Activated B cell treated with CpG ODN at 0.5 μM for 24 hours (primary cell): ENCODE measurements around the gene OR52B4. TPM values are rescaled to one million over a fixed set of nuclear protein-coding genes. Genes with fewer than 3 reads are reported as not detected.

Source experiments
- ATAC-seq: fragments of 200-7000 bp; cut with Tn5 transposase; one replicate; pipeline ENCODE4 v1.10.0; 2021; ENCODE audit warnings: low read depth, mild to moderate bottlenecking, moderate library complexity
- CTCF ChIA-PET: fragments of 350-600 bp; sonication (Branson Sonifier 250); formaldehyde crosslinking; loops from one replicate; lab custom pipeline; 2021; ENCODE audit warnings: antibody characterized with exemption; lab: Charles Lee
- POLR2A ChIA-PET: fragments of 350-600 bp; sonication (Branson Sonifier 250); formaldehyde crosslinking; loops from one replicate; lab custom pipeline; 2021; ENCODE audit warnings: antibody characterized with exemption; lab: Charles Lee
- DNase-seq: peaks from one replicate; pipeline ENCODE4 v3.0.0; 2022
- H3K27ac Mint-ChIP-seq: one replicate; pipeline ENCODE4 v1.8.0; 2020; ENCODE audit warnings: mixed read lengths
- H3K27me3 Mint-ChIP-seq: one replicate; pipeline ENCODE4 v1.8.0; 2021; ENCODE audit warnings: mixed read lengths
- H3K36me3 Mint-ChIP-seq: one replicate; pipeline ENCODE4 v1.8.0; 2021; ENCODE audit warnings: low read depth, mixed read lengths
- H3K4me1 Mint-ChIP-seq: one replicate; pipeline ENCODE4 v1.8.0; 2021; ENCODE audit warnings: mixed read lengths
- H3K4me3 Mint-ChIP-seq: one replicate; pipeline ENCODE4 v1.8.0; 2020; ENCODE audit warnings: mild to moderate bottlenecking, mixed read lengths
- H3K9me3 Mint-ChIP-seq: one replicate; pipeline ENCODE4 v1.8.0; 2020; ENCODE audit warnings: mixed read lengths
- intact Hi-C: fragments of 100-400 bp; cut with micrococcal nuclease; formaldehyde crosslinking; loops from one replicate; pipeline ENCODE4 v1.15.1; 2024
- total RNA-seq: library from RNA; stranded (reverse); gene quantifications from 2 replicates; pipeline ENCODE4 v1.2.3, GENCODE V29; 2022
- TF ChIP-seq, protein P1 (sequence below): fragments of 200-600 bp; IDR thresholded peaks from one replicate; pipeline ENCODE4 v1.8.0; 2022; ENCODE audit warnings: antibody characterized with exemption, mild to moderate bottlenecking

OR52B4 gene
- total RNA-seq, 1 donor from 2014 or later: not detected

DNA sequence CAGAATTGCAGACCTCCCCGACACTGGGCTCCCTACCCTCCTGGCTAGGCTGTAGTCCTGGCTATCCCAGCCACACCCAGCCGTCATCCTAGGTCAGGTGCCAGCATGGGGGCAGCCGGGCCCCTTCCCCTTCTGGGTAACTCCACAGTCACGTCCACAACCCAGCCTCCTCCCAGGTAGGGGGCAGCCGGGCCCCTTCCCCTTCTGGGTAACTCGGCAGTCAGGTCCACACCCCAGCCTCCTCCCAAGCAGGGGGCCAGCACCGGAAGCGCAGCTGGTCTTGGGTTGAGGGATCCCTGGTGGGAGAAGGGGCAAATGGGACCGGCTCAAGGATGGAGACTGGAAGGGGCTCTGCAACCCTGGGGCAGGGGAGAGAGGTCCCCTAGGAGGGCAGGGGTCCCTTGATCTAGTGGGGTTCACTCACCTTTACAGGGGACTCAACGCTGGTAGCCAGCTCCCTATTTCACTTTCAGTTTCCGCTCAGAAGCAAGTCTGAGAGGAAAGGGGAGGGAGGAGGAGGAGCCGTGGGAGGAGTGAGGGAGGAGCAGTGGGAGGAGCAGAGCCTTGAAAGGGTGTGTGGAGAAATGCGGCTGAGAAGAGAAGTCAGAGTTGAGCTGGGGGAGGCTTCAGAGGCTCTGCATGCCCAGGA is 25.1 kb upstream of the OR52B4 start, which contains the start of gene TRIM21:
Gene TRIM21 (minus strand): TSS at position 494 of the 649 bp plus-strand sequence. CDS start 3,293 bp downstream, outside the sequence.
- CTCF ChIA-PET: no interaction called here
- H3K9me3 Mint-ChIP-seq: peaks cover 1% of the 10 kb centered on the region
- DNase-seq (peak; percentile 74), ATAC-seq (peak; percentile 99)
- intact Hi-C loops: loop anchor here (1.0 kb wide), 1 partner anchor 215 kb away; the partner anchor contains the start of gene TRIM68
- peak within 1 kb of the TSS; percentile 90 for H3K27ac Mint-ChIP-seq
- peak within 1 kb of the TSS; percentile 95 for H3K4me3 Mint-ChIP-seq
- POLR2A ChIA-PET: interaction anchor here (0.6 kb wide), 1 partner anchor 1521 kb away, joined by 4 read pairs; no protein-coding TSS in a partner anchor
- H3K36me3 Mint-ChIP-seq: peaks cover 36% of the 10 kb centered on the region
- H3K4me1 Mint-ChIP-seq: peaks cover 32% of the 10 kb centered on the region
- H3K27me3 Mint-ChIP-seq: peaks cover 8% of the 10 kb centered on the region
- TF ChIP-seq, protein P1, sequence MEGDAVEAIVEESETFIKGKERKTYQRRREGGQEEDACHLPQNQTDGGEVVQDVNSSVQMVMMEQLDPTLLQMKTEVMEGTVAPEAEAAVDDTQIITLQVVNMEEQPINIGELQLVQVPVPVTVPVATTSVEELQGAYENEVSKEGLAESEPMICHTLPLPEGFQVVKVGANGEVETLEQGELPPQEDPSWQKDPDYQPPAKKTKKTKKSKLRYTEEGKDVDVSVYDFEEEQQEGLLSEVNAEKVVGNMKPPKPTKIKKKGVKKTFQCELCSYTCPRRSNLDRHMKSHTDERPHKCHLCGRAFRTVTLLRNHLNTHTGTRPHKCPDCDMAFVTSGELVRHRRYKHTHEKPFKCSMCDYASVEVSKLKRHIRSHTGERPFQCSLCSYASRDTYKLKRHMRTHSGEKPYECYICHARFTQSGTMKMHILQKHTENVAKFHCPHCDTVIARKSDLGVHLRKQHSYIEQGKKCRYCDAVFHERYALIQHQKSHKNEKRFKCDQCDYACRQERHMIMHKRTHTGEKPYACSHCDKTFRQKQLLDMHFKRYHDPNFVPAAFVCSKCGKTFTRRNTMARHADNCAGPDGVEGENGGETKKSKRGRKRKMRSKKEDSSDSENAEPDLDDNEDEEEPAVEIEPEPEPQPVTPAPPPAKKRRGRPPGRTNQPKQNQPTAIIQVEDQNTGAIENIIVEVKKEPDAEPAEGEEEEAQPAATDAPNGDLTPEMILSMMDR: no peak

DNA sequence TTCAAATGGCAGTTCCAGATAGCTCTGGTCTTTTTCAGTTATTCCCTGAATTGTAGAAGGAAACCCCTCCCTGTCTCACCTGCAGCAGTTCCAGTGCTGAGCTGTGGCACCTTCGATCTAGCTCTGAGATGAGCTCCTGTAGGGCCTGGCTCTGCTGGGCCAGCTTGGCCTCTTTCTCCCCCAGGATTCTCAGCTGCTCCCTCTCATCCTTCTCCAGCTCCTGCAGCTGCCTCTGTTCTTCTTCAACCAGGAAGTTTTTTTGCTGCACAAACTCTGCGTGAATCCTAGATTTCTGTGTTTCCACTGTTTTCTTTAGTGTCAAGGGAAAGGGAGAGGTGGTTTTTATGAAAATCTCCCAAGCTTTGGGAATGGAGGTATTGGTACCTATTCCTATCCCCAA is 20.0 kb upstream of the OR52B4 start:
- peaks cover 25% of the 10 kb centered on the region for H3K4me1 Mint-ChIP-seq
- no peaks in the 10 kb centered on the region for H3K27me3 Mint-ChIP-seq
- peaks cover 80% of the 10 kb centered on the region for H3K36me3 Mint-ChIP-seq
- H3K9me3 Mint-ChIP-seq: no peaks in the 10 kb centered on the region
- POLR2A ChIA-PET: no interaction called here
- TF ChIP-seq, protein P1: no peak
- CTCF ChIA-PET: no interaction called here
- H3K27ac Mint-ChIP-seq: no peak overlapping the region
- intact Hi-C loops: no loop called here
- DNase-seq: no peak
- no peak for ATAC-seq
- H3K4me3 Mint-ChIP-seq: no peak overlapping the region

DNA sequence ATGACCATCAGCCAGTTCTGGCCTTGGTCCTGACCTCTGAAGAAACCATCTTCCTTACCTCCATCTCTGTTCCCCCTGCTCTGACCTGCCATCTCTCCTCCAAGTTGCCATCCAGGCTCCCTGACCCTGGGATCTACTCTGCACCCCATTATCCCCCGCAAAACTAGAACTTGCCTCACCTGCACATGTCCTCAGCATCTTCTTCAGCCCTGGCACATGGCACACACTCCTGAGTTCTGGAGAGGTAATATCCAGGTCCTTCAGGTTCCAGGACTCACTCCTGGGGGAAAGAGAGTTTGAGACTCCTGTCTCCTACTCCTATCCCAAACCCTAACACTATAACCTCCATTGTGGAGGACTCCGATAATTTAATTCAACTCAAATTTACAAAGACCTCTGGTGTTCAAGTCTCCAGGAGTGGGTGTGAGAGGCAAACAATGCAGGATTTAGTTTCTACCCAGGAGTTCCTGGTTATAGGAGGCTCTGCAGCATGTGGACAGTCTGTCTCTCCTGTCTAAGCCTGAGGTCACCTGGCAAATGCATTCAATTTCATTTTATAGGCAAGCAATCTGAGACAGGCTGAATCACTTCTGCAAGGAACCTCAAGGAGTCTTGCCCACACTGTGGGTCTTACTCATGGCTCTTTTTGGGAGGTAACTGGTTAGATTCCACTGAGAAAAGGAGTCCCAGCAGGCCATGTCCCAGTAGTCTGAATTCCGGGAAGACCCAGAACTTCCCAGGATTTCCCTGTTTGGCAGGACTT is 18.0 kb upstream of the OR52B4 start:
- Mint-ChIP-seq H3K27ac (no peak overlapping the region), H3K4me3 (no peak overlapping the region), H3K9me3 (no peaks in the 10 kb centered on the region), H3K4me1 (peaks cover 7% of the 10 kb centered on the region), H3K27me3 (no peaks in the 10 kb centered on the region), H3K36me3 (peaks cover 74% of the 10 kb centered on the region)
- ChIA-PET POLR2A (no interaction called here), CTCF (no interaction called here)
- TF ChIP-seq, protein P1: no peak
- ATAC-seq: no peak
- intact Hi-C loops: no loop called here
- no peak for DNase-seq

DNA sequence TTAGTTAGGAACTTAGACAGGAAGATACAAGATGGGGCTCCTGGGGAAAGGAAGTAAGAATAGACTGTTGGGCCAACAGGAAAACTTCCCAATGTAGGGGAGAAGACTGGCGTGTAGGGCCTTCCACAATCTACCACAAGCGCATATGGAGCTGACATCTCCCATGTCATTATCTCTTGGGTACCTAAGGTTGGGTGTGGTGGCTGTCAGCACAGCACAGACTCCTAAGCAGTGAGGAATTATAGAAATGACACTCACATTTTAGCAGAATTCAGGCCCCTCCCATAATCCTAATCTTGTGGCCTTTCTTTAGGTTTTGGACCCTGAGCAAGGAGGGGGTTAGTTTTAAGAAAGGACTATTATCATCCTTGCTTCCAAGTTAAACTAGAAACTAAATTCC is 13.7 kb upstream of the OR52B4 start:
- intact Hi-C loops: no loop called here
- no peaks in the 10 kb centered on the region for H3K27me3 Mint-ChIP-seq
- POLR2A ChIA-PET: no interaction called here
- CTCF ChIA-PET: no interaction called here
- TF ChIP-seq, protein P1: no peak
- no peaks in the 10 kb centered on the region for H3K9me3 Mint-ChIP-seq
- ATAC-seq: no peak
- H3K36me3 Mint-ChIP-seq: peaks cover 33% of the 10 kb centered on the region
- H3K27ac Mint-ChIP-seq: no peak overlapping the region
- DNase-seq: no peak
- H3K4me3 Mint-ChIP-seq: no peak overlapping the region
- H3K4me1 Mint-ChIP-seq: no peaks in the 10 kb centered on the region

DNA sequence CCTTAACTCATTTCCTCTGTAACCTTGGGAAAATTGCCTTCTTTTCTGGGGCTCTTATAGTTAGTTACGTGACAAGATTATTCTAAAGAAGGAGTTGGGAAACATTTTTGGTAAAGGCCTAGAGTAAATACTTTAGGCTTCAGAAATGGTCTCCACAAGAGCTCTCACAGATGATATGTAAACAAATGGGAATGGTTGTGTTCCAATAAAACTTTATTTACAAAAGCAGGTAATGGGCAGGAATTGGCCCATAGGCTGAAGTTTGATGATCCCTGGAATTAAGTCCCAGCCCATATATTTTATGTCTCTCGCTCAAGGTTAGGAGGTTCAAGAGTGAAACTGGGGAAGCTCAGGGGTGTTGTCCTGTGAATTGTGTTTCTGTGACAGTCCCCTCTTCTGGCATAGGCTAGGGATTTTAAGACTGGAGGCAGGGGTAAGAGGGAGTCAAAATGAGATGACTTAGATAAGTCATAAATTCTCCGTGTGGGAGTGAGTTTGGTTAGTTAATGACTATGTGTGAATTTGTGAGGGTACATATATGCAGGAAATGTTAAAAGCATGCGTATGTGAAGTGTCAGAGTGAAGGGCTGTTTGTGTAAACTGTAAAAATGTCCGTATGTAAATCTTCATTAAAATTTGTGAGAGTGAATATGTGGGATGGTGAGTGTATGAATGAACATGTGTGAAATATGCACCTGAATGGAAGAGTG is 7.4 kb upstream of the OR52B4 start:
- Mint-ChIP-seq H3K9me3 (no peaks in the 10 kb centered on the region), H3K4me3 (no peak overlapping the region), H3K36me3 (no peaks in the 10 kb centered on the region), H3K27ac (no peak overlapping the region), H3K4me1 (no peaks in the 10 kb centered on the region), H3K27me3 (no peaks in the 10 kb centered on the region)
- ATAC-seq: no peak
- TF ChIP-seq, protein P1: no peak
- intact Hi-C loops: no loop called here
- POLR2A ChIA-PET: no interaction called here
- DNase-seq: no peak
- CTCF ChIA-PET: no interaction called here
